ENCODE results near the gene GRIK1.

The GRIK1 gene

GRCh38 chr21:29658934-29659203, 280.9 kb downstream of the GRIK1 start:
- TF ChIP-seq CTCF (IDR thresholded peaks at IDR 0.05; ENCODE audit: insufficient read depth, missing control alignments) = no peak
- no peak for FAIRE-seq
- no peak for DNase-seq (ENCODE audit: insufficient read length, low spot score)

- TF ChIP-seq CTCF (IDR thresholded peaks at IDR 0.05; ENCODE audit: insufficient read depth, missing control alignments) = no peak
- FAIRE-seq = no peak
- DNase-seq (ENCODE audit: insufficient read length, low spot score) = no peak
These were observed 281.4 kb downstream of the GRIK1 start for GRCh38 chr21:29658177-29658933.

- DNase-seq (ENCODE audit: insufficient read length, low spot score) = no peak
- TF ChIP-seq CTCF (IDR thresholded peaks at IDR 0.05; ENCODE audit: insufficient read depth, missing control alignments) = no peak
- no peak for FAIRE-seq
These were observed 282.4 kb downstream of the GRIK1 start for GRCh38 chr21:29657240-29657989.

- FAIRE-seq (no peak), DNase-seq (ENCODE audit: insufficient read length, low spot score) (no peak)
These were observed 283.1 kb downstream of the GRIK1 start for GRCh38 chr21:29656504-29657239.

GRCh38 chr21:29655577-29655976, 284.2 kb downstream of the GRIK1 start:
- no peak for DNase-seq (ENCODE audit: insufficient read length, low spot score)
- FAIRE-seq = no peak
- TF ChIP-seq CTCF (IDR thresholded peaks at IDR 0.05; ENCODE audit: insufficient read depth, missing control alignments) = no peak

More at GRCh38 chr21:29656504-29657239, 283.1 kb downstream of the GRIK1 start:
- no peak for TF ChIP-seq CTCF (IDR thresholded peaks at IDR 0.05; ENCODE audit: insufficient read depth, missing control alignments)

- no peak for TF ChIP-seq CTCF (IDR thresholded peaks at IDR 0.05; ENCODE audit: insufficient read depth, missing control alignments)
- DNase-seq (ENCODE audit: insufficient read length, low spot score) (no peak), FAIRE-seq (no peak)
These were observed 284.9 kb downstream of the GRIK1 start for GRCh38 chr21:29654855-29655254.
